Measurements from ENCODE around the gene USP7.

The USP7 gene

DNA sequence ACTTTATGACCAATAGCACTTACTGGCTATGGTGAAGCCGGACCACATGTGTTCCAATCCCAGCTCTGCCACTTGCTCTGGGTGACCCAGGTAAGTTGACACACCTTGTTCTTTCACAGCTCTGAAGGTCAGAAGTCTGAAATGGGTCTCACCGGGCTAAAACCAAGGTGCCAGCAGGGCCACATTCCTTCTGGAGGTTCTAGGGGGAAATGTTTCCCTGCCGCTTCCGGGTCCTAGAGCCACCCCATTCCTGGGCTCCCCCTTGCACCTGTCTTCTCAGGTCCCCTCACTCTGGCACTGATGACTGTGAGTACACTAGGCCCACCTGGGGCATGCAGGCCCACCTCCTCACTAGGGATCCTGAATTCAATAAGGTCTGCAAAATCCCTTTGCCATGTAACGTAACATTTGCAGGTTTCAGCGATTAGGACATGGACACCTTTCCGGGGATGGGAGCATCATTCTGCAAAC lies 11.4 kb downstream of the USP7 start:
- DNase-seq (ENCODE audit: low read depth in 1 of 2, low spot score in 1 of 2), result no peak

DNA sequence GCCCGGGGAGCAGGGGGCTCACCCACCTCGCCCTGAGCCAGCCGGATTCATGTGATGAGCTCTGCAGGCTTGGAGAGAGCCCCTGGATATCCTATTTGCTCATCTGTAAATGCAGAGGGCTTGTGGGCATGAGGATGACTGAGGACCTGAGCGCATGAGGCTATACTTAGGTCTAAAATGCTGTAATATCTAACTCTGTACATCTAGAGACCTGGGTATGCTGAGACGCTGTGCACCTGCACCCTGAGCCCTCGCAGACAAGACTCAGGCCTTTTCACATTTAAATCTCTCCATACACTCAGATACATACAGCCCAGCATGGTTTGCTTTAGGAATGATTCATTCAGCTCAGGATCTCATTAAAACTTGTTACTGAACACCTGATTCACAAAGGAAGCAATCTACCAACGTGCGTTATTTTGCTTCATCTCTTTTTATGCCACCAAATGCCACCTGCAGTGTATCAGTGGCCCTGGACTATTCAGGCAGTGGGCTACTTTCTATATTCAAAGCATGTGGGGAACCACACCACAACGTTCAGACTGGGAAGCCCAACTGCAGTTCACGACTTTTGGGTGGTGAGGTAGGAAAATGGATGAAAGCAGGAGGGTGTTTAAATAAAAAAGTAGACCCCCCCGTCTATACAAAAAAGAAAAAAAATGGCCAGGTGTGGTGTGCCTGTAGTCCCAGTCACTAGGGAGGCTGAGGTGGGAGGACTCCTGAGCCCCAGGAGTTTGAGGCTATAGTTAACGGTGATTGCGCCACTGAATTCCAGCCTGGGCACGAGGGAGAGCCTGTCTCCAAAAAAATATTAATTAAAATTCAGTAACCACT lies 12.0 kb downstream of the USP7 start:
- DNase-seq (ENCODE audit: low read depth in 1 of 2, low spot score in 1 of 2), result no peak

DNA sequence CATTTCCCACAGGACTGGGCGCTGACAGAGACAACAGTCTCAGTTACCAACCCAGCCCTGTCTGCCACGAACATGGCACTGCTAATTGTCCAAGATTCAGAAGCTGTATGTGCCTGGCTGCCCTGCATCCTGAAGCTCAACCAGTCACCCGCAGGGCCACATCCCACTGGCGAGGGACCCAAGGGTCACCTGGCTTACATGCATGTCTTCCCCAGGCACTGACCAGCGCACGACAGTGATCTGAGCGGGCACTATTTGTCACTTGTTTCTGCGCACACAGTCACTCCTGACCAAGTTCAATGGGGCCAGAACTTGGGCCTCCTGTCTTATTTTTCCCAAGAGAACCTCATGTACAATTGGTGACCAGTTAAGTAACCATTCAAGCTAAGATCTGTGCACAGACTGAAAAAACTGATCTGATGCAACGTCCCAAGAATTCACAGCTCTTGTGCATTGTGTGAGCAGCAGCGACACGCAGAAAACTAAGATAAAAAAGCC lies 13.1 kb downstream of the USP7 start:
- no peak for DNase-seq (ENCODE audit: low read depth in 1 of 2, low spot score in 1 of 2)

DNA sequence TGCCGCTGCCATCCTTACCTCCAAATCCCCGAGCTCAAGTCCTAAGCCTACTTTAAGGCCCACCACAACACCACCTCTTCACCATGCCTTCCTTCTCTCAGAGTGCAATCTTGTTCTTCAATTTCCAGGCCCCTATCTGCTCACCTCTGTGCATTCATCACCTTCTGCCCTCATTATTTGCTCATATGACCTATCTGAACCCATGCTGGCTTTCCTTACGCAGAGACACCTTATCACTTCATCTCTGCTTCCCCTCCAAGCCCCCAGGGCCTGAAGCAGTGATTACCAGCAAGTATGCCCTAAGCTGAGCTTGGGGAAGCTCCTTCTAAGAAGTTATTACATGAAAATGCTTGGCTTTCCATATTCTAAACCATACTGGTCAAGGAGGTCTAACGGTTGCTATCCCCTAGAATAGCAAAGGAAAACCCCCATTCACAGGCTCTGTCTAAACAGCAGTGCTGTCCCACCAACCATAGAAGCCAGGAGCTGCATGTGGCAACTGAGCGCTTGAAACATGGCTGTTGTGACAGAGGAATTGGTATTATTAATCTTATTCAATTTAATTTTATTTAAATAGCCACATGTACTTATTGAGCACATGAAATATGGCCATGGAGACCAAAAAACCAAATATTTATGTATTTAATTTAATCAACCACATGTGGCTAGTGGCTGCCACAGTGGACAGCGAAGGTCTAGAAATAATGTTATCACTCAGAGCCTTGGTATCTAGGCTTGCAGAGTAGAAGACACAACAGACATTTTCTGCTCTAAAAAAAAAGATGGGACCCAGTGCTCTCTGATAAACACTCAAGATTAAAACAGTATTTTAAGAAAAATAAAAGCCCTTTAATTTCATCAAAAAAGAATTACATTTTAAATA lies 13.9 kb downstream of the USP7 start:
- DNase-seq (ENCODE audit: low read depth in 1 of 2, low spot score in 1 of 2), result no peak

DNA sequence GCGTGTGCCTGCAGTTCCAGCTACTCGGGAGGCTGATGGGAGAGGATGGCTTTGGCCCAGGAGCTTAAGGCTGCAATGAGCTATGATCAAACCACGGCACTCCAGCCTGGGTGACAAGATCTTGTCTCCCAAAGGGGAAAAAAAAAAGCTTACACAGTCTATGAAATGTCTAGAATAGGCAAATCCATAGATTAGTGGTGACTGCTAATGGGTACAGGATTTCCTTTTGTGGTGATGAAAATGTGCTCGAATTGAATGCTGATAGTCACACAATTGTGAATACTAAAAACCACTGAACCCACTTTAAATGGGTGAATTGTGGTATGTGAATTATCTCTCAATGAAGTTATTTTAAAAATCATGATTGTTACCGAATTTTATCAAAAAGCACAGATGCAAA lies 14.9 kb downstream of the USP7 start:
- DNase-seq (ENCODE audit: low read depth in 1 of 2, low spot score in 1 of 2), result no peak

DNA sequence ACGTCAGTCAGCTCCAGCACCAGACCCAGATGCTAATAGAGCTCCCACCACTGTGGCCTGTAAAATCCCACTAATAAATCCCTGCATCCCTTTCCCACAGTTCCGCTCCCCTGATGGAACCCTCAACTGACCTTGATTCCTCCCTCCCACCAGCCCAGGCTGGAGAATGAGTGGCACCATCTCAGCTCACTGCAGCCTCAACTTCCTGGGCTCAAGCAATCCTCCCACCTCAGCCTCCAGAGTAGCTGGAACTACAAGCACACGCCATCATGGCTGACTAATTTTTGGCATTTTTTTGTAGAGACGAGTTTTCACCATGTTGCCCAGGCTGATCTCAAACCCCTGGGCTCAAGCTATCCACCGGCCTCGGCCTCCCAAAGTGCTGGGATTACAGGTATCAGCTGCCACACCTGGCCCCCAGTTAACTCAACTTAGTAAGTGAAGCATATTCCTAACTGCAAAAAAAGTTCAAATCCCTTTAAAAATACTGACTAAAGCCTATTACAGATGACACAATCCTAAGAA lies 15.6 kb downstream of the USP7 start:
- no peak for DNase-seq (ENCODE audit: low read depth in 1 of 2, low spot score in 1 of 2)

DNA sequence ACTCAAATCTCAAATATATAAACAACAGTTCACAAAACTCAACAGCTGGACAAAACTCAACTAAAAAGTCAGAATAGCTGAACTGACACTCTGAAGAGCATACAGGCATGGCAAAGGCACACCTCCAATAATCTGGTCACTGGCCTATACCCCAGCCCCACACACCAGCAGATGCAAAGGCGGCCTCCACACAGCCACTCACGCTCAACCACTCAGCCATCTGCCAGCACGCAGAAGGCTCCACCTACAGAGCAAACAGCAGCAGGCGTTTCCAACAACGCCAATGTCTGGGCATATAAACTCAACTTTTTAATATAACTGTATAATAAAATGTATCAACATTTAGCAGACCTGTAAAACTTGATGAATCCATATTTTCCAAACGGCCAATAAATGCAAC lies 17.2 kb downstream of the USP7 start:
- no peak for DNase-seq (ENCODE audit: low read depth in 1 of 2, low spot score in 1 of 2)

DNA sequence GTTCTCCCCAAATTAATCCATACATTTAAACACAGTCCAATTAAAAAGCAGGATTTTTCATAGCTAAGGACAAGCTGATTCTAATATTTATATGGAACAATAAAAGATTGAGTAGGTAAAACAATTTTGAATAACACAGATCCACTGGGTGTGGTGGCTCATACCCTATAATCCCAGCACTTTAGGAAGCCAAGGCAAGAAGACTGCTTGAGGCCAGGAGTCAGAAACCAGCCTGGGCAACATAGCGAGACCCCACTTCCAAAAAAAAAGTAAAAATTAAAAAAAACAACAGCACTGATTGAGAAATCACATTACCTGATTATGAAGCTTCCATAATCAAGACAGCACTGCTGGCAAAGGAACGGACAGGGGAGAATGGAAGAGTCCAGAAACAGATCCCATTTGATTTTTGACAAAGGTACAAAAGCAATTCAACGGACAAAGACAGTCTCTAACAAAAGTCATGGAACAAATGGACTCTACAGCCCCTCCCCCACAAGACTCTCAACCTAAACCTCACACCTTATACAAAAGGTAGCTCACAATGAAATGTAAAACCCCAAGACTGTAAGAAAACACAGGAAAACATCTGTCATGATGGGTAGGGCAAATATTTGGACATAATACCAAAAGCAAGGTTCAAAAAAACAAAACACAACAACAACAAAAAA lies 17.9 kb downstream of the USP7 start:
- DNase-seq (ENCODE audit: low read depth in 1 of 2, low spot score in 1 of 2), result no peak

DNA sequence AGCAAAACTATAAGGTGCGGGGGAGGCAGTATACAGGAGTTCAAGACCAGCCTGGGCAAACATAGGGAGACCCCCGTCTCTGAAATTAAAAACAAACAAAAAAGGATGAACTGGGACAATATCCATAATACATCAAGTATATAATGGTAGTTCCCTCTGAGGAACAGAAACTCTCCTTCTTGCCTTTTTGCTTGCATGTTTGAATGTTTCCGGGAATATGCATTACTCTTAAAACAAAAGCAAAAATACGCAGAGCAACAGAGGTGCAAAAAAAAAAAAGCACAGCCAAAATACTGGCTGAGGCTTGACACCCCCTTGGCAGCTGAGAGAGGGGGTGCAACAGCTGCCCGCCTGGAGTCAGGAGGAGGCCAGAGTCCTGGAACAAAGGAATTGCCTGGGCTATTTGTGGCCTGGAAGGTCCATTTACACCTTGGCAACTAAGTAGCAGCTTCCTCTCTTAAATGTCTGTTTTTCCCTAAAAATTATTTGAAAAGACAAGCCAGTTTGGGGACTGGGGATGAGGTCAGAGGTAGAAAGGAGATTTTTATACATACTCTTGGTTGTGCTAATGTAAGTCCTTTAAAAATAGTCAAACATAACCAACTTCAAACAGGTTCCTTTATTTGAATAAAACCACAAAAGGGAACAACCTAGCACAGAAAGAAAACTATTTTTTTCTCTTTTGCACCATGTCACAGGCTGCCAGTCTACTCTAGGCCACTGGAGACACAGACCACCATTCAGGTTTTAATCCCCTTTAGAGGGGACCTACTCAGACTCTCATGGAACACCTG lies 19.5 kb downstream of the USP7 start:
- DNase-seq (ENCODE audit: low read depth in 1 of 2, low spot score in 1 of 2), result no peak

DNA sequence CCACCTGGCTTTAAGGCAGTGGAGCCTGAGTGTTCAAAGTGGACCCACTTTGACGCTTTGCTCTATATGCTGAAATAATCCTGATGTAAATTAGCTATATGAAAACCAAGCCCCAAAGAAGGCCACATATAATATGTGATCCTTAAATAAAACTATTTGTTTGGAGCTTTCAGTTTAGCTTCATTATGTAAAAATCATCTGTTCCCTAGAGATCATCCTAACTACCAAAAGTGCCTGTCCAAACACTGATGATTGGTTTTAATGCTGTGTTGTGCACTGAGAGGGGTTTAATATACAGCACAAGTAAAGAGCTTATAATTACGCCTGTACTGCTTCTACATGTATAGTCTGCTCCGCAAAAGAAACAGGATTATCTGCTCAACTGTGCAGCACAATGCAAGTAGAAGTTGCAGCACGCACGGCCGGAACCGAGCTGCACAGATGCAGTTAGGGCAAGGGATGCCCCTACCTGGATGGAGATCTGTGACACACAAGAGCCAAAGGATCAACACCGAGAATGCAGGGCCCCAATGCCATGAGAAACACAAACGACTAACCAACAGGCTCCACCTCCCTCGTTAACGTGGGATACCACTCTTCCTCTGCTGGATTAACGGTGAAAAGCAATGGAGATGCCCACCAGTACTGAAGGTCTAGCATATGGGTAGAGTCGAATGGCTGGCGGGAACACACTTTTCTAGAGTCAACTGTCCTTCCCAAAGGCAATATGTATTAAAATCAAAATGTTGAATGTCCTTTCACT lies 20.5 kb downstream of the USP7 start:
- no peak for DNase-seq (ENCODE audit: low read depth in 1 of 2, low spot score in 1 of 2)

DNA sequence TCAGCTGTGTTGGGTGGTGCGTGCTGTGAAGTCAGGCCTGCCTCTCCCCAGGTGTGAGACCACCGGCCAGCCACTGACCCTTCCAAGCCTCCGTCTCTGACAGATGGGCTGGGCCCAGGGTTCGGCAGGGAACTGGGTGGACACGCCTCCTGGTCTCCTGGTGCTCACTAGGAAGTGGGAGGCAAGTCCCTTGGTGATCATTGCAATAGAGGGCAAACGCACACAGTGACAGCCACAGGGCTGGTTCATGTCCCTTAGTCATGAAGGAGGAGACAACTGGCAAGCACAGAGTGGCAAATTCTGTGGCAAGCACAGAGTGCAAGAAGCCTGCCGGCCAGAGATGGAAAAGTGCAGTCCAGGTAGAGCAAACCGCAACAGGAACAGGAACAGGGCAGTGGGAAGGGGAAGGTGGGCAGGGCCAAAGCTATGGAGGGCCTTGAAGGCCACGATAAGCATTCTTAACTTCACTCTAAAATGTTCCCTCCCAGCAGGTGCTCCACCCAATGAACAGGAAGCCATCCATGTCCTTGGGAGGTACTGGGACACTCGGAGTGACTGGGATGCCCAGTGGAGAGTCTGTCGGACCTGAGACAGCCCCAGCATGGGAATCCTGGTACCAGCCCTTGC lies 21.9 kb downstream of the USP7 start:
- DNase-seq (ENCODE audit: low read depth in 1 of 2, low spot score in 1 of 2), result no peak

DNA sequence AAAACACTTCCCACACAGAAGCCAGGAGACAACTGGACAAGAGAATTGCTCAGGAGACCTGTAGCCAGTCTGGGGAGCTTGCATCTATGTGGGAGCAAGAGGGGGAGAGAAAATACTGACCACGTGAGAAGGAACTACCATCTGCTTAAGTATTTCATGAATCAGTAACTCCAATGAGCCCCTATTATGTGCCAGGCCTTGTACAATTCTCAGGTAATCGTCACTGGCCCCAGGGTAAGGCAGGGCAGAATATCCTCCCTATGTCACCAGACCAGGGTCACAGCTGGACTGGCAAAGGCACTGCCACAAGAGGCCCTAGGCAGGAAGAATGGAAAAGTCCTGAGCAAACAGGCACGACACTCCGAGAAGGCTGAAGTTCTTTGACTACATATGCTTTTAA lies 25.9 kb downstream of the USP7 start:
- DNase-seq (ENCODE audit: low read depth in 1 of 2, low spot score in 1 of 2), result no peak

DNA sequence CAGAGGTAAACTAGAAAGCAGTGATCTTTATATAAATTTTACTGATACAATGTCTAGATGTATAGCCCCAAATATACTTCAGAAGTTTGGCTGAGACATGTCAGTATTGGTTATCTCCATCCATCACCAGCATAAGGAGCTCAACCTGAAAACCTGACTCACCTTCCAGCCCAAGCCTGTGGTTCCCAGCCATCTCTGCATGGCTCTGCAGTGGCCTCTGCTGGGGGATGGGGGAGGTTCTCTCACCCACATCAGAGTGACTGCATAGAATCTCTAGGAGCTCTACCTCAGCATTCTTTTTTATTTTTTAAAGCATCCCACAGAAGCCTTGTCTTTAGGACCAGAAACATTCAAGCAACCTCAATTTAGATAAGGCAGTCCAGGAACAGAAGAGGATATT lies 27.3 kb downstream of the USP7 start:
- DNase-seq (ENCODE audit: low read depth in 1 of 2, low spot score in 1 of 2), result peak; percentile 48 to 63

DNA sequence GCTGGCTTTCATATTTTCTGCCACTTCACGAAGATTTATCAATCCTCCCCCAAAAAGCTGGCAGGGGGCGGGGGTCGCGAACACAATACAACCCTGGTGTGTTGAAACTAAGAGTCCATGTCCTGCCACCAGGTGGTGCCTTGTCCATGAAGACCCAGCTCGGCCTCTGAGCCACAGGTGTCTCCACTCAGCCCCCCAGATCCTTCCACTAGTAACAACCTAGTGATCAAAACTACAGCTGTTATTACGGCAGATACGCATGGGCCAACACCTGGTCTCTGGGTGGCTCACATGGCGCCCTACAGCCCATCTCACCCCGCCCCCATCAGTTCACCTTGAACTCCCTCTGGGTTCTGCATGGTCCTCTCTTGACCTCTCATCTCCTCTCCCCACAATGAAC lies 27.7 kb downstream of the USP7 start:
- no peak for DNase-seq (ENCODE audit: low read depth in 1 of 2, low spot score in 1 of 2)

DNA sequence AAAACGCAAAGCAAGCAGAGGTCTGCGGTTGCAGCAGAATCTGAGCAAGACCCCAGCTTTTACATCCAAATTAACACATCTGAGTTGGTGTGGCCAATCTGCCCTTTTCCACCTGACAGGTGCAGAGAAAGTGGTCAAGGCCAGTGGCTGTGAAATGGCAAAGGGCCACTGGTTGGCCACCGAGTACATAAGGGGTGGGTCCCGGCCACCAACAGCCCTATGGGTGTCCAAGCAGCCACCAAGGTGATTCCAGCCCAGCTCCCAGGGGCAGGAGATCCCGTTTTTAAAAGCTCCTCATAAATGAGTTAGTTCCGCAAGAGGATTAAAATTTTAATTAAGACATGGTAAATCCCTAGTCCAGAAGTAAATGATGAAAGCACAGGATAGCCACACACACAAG lies 29.1 kb downstream of the USP7 start:
- no peak for DNase-seq (ENCODE audit: low read depth in 1 of 2, low spot score in 1 of 2)

DNA sequence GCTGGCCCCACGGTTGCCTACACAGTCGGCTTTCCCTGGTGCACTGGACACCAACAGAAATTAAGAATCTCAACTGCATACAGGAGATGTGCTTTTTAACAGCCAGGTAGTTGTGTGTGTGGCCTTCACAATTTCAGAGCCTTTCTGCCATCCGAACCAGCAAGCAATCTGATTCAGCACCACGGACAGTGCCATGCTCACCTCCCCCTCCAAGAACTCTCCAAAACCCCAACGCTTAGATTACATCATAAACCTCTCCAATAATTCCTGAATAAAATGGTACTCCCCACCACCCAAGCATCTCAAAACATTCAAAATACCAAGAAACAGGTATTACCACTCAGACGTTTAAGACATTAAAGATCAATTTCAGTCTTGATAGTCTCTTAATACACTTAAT lies 31.8 kb downstream of the USP7 start:
- DNase-seq (ENCODE audit: low read depth in 1 of 2, low spot score in 1 of 2), result peak in 1 of 2 donors; percentile 9

DNA sequence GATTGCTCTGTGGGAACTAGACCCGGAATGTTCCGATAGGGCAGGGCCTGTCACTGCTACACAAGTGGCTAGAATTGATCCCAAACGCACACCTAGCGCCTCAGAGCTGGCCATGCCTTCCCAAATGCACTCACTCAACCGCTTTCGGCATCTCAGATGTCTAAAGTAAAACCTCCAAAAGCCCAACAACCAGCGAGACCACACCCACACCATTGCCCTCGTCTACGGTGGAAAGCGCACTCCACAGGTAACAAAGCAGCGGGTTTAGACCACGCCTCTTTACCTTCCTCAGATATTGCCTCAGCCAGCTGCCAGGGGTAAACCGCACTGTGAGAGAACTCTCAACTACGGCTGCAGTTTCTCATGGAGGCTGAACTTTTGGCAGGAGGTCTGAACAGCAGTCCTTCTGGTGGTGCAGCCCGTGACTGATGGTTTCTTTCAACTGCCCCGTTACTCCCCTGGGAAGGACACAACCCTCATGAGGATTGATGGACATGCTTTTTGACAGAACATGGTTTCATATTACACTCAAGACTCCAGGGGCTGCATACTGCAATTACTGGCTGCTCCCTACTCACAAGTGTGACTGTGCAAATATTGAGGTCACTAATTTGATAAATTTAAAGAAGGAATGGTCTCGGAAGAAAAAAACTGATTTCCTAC lies 34.5 kb downstream of the USP7 start:
- no peak for DNase-seq (ENCODE audit: low read depth in 1 of 2, low spot score in 1 of 2)

DNA sequence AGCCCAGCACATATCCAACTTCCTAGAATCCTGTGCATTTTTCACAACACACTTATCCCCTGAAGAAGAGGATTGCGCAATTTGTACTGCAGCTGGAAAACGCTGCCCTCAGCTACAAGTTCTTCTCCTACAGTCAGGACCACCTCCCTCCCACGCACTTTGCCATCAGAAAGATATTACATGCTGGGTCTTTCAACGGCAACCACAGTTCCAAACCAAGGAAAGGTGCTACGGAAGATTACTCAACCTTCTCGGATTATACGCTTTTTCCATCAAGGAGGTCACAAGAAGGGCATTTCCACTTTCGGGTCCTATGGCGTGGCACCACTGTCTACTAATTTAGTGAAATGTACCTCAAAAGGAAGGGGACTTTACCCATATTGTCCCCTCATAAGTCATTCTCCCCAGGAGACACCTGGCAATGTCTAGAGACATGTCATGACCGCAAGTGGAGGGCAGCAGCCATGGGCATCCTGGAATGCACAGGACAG lies 35.2 kb downstream of the USP7 start:
- DNase-seq (ENCODE audit: low read depth in 1 of 2, low spot score in 1 of 2), result no peak

DNA sequence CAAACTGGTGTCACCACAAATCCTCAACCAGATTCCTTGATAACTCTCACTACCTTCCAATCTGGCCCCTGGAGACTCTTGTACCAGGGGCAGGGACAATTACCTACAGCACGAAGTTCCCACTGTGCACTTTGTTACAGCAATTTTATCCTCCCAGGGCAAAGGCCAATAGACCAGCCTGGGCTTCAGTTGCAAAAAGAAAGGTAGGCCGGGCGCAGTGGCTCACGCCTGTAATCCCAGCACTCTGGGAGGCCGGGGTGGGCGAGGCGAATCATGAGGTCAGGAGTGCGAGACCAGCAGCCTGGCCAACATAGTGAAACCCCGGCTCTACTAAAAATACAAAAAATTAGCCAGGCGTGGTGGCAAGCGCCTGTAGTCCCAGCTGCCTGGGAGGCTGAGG lies 36.9 kb downstream of the USP7 start:
- DNase-seq (ENCODE audit: low read depth in 1 of 2, low spot score in 1 of 2), result no peak

Measured in stimulated activated CD4-positive, alpha-beta T cell treated with anti-CD3 and anti-CD28 coated beads, Interleukin-15, amount 100 ng/mL, for 1 hour (primary cell).